Measurements from ENCODE around the gene PMP22.
"Not testable (repeated sequence)": the region's sequence is repeated elsewhere in the genome, so short reads cannot be mapped to it uniquely, and the experiment has no call there.

Gene PMP22

GRCh38 chr17:15203062-15203461, 62.1 kb downstream of the PMP22 start:
- DNase-seq (ENCODE audit: low read depth): not testable (repeated sequence)

GRCh38 chr17:15200574-15200973, 64.6 kb downstream of the PMP22 start:
- DNase-seq (ENCODE audit: low read depth): not testable (repeated sequence)

- DNase-seq (ENCODE audit: low read depth): no peak
Measured at GRCh38 chr17:15197229-15197628, 67.9 kb downstream of the PMP22 start.

- no peak for DNase-seq (ENCODE audit: low read depth)
Measured at GRCh38 chr17:15194859-15195277, 70.3 kb downstream of the PMP22 start.

- peak; percentile 37 for DNase-seq (ENCODE audit: low read depth)
Measured at GRCh38 chr17:15185625-15185991, 79.5 kb downstream of the PMP22 start.

GRCh38 chr17:15184872-15185624, 80.1 kb downstream of the PMP22 start:
- no peak for DNase-seq (ENCODE audit: low read depth)

- DNase-seq (ENCODE audit: low read depth): no peak
Measured at GRCh38 chr17:15181816-15182215, 83.3 kb downstream of the PMP22 start.

GRCh38 chr17:15181333-15181732, 83.8 kb downstream of the PMP22 start:
- no peak for DNase-seq (ENCODE audit: low read depth)

GRCh38 chr17:15180121-15180561, 85.0 kb downstream of the PMP22 start:
- no peak for DNase-seq (ENCODE audit: low read depth)
